IMR-90 (cell line): ENCODE measurements around the gene ZSCAN12. TPM values are rescaled to one million over a fixed set of nuclear protein-coding genes. Genes with fewer than 3 reads are reported as not detected.

Experiments used
- ATAC-seq: fragments of 200-7000 bp; cut with Tn5 transposase; 2 replicates; pipeline ENCODE4 v1.9.1; 2020; ENCODE audit warnings: low read depth, mild to moderate bottlenecking, moderate library complexity
- BruUV-seq: library from RNA; stranded (reverse); fragments of 400-500 nt; replicated peaks from 2 replicates; lab custom pipeline; 2021; lab: Mats Ljungman, UMichigan
- CTCF ChIA-PET: fragments of 300-600 bp; formaldehyde crosslinking; extraction: SDS; loops from one replicate; lab custom pipeline; 2021; ENCODE audit warnings: antibody characterized with exemption; lab: Yijun Ruan, JAX
- POLR2A ChIA-PET: fragments of 300-600 bp; sonication (Branson Sonifier 250); formaldehyde crosslinking; loops from one replicate; lab custom pipeline; 2022; ENCODE audit warnings: antibody characterized with exemption; ENCODE audit not compliant: unreplicated experiment; lab: Charles Lee
- DNase-seq: peaks from one replicate; pipeline ENCODE4 v3.0.0; 2013
- H2AFZ ChIP-seq: replicated peaks from 2 replicates; pipeline ENCODE3; 2013; ENCODE audit warnings: low read length, mild to moderate bottlenecking; ENCODE audit not compliant: poor library complexity
- H2AK5ac ChIP-seq: 2 replicates; pipeline ENCODE4 v1.6.1; 2013; ENCODE audit warnings: low read depth, low read length, inconsistent platforms
- H2AK9ac ChIP-seq: replicated peaks from 2 replicates; pipeline ENCODE3; 2013; ENCODE audit warnings: mild to moderate bottlenecking, low read depth, low read length, moderate library complexity; ENCODE audit not compliant: poor library complexity
- H2BK120ac ChIP-seq: 2 replicates; pipeline ENCODE4 v1.6.1; 2013; ENCODE audit warnings: low read depth, low read length, inconsistent platforms
- H2BK15ac ChIP-seq: 3 replicates; pipeline ENCODE4 v1.6.1; 2013; ENCODE audit warnings: low read depth, low read length, inconsistent platforms
- H2BK20ac ChIP-seq: 2 replicates; pipeline ENCODE4 v1.6.1; 2013; ENCODE audit warnings: low read depth, mild to moderate bottlenecking, inconsistent platforms, low read length, moderate library complexity
- H2BK5ac ChIP-seq: 2 replicates; pipeline ENCODE4 v1.6.1; 2013; ENCODE audit warnings: mild to moderate bottlenecking, low read depth, low read length, inconsistent platforms; ENCODE audit not compliant: poor library complexity, severe bottlenecking
- H3K14ac ChIP-seq: replicated peaks from 2 replicates; pipeline ENCODE4 v1.6.1; 2013; ENCODE audit warnings: low read depth, low read length, inconsistent platforms
- H3K18ac ChIP-seq: 2 replicates; pipeline ENCODE4 v1.6.1; 2013; ENCODE audit warnings: low read depth, low read length, control low read depth
- H3K23ac ChIP-seq: 2 replicates; pipeline ENCODE4 v1.6.1; 2013; ENCODE audit warnings: low read depth, low read length, inconsistent platforms
- H3K27ac ChIP-seq: 2 replicates; pipeline ENCODE4 v1.5.1; 2013; ENCODE audit warnings: mild to moderate bottlenecking, control low read depth, low read length; ENCODE audit not compliant: insufficient read depth
- H3K27me3 ChIP-seq: 2 replicates; pipeline ENCODE4 v1.6.1; 2013; ENCODE audit warnings: low read length; ENCODE audit not compliant: control insufficient read depth, insufficient read depth
- H3K36me3 ChIP-seq: 2 replicates; pipeline ENCODE4 v1.6.1; 2013; ENCODE audit warnings: low read length, mixed read lengths; ENCODE audit not compliant: control insufficient read depth, insufficient read depth
- H3K4ac ChIP-seq: 2 replicates; pipeline ENCODE4 v1.6.1; 2013; ENCODE audit warnings: low read depth, low read length, inconsistent platforms
- H3K4me1 ChIP-seq: 2 replicates; pipeline ENCODE4 v1.6.1; 2013; ENCODE audit warnings: low read length, mixed read lengths; ENCODE audit not compliant: control insufficient read depth, insufficient read depth
- H3K4me2 ChIP-seq: 2 replicates; pipeline ENCODE4 v1.6.1; 2013; ENCODE audit warnings: low read depth, mild to moderate bottlenecking, control low read depth, low read length, moderate library complexity
- H3K4me3 ChIP-seq: 2 replicates; pipeline ENCODE4 v1.5.1; 2013; ENCODE audit warnings: low read depth, mild to moderate bottlenecking, control low read depth, low read length, moderate library complexity; ENCODE audit not compliant: insufficient read depth
- H3K56ac ChIP-seq: 2 replicates; pipeline ENCODE4 v1.6.1; 2013; ENCODE audit warnings: low read length, inconsistent platforms; ENCODE audit not compliant: insufficient read depth; ENCODE audit errors: extremely low read depth
- H3K79me1 ChIP-seq, 2 experiments: 2 replicates each; pipeline ENCODE4 v1.6.1; 2013; ENCODE audit warnings: low read length in 2 of 2, inconsistent platforms in 1 of 2, low read depth in 1 of 2
- H3K9ac ChIP-seq: 2 replicates; pipeline ENCODE4 v1.6.1; 2013; ENCODE audit warnings: low read depth, low read length, control low read depth
- H3K9me1 ChIP-seq: 2 replicates; pipeline ENCODE4 v1.6.1; 2013; ENCODE audit warnings: low read length, inconsistent platforms; ENCODE audit not compliant: insufficient read depth
- H3K9me3 ChIP-seq: 2 replicates; pipeline ENCODE4 v1.6.1; 2013; ENCODE audit warnings: low read length; ENCODE audit not compliant: control insufficient read depth, insufficient read depth
- H4K20me1 ChIP-seq: 2 replicates; pipeline ENCODE4 v1.6.1; 2013; ENCODE audit warnings: low read length, inconsistent platforms; ENCODE audit not compliant: insufficient read depth
- H4K5ac ChIP-seq: 2 replicates; pipeline ENCODE4 v1.6.1; 2013; ENCODE audit warnings: mild to moderate bottlenecking, low read depth, low read length, control low read depth
- H4K8ac ChIP-seq, 2 experiments: 2 replicates each; pipeline ENCODE4 v1.6.1; 2013; ENCODE audit warnings: low read depth in 2 of 2, low read length in 2 of 2, control low read depth in 1 of 2, inconsistent platforms in 1 of 2
- H4K91ac ChIP-seq: 2 replicates; pipeline ENCODE4 v1.6.1; 2013; ENCODE audit warnings: low read depth, low read length, inconsistent platforms; ENCODE audit not compliant: insufficient read depth
- MAFK ChIP-seq: IDR thresholded peaks from 2 replicates; pipeline ENCODE4 v1.6.1; 2012; ENCODE audit warnings: low read depth, low read length, improper control_type of control experiment
- POLR2A ChIP-seq: IDR thresholded peaks from 2 replicates; pipeline ENCODE4 v1.6.1; 2012; ENCODE audit warnings: mild to moderate bottlenecking, low read depth, low read length
- dilution Hi-C: fragments of 300-500 bp; cut with HindIII; formaldehyde crosslinking; loops from one replicate; pipeline ENCODE4 v1.14.3; 2018; ENCODE audit warnings: low sequenced_read_pairs; ENCODE audit not compliant: unreplicated experiment
- in situ Hi-C: fragments of 300-500 bp; cut with MboI; formaldehyde crosslinking; loops from 3 replicates; pipeline ENCODE4 v1.14.3; 2019; ENCODE audit warnings: low sequenced_read_pairs, inconsistent platforms, mixed read lengths
- intact Hi-C: fragments of 100-400 bp; cut with micrococcal nuclease; formaldehyde crosslinking; loops from 2 replicates; pipeline ENCODE4 v1.10.0; 2022
- polyA plus RNA-seq, 3 experiments: library from polyadenylated mRNA; depleted of rRNA; stranded (reverse); fragments of >200 nt; gene quantifications; 2 replicates each; pipeline ENCODE4 v1.2.3, GENCODE V29; 2012; ENCODE audit warnings: low replicate concordance in 1 of 3
- total RNA-seq: library from RNA; depleted of rRNA; stranded (reverse); fragments of >200 nt; gene quantifications from 2 replicates; pipeline ENCODE4 v1.2.3, GENCODE V29; 2012

ZSCAN12 gene
- total and polyA plus RNA-seq, 2 of the 4 experiments (the other 2 are of a cell fraction): 2.0 to 6.5 TPM

- in situ Hi-C loops: no loop called here
- H3K9me1 ChIP-seq: no peaks in the 10 kb centered on the region
- no peak overlapping the region for H4K8ac ChIP-seq
Measured at GRCh38 chr6:28424163-28424562, 24.6 kb upstream of the ZSCAN12 start.

More at GRCh38 chr6:28424163-28424562, 24.6 kb upstream of the ZSCAN12 start:
- Histone ChIP-seq H3K36me3 (peaks cover 8% of the 10 kb centered on the region), H2BK5ac (no peak overlapping the region), H4K91ac (no peak overlapping the region), H3K4me2 (no peak overlapping the region), H2AK5ac (no peak overlapping the region), H3K4ac (no peak overlapping the region), H3K14ac (no peak overlapping the region), H3K27me3 (no peaks in the 10 kb centered on the region), H2BK20ac (no peak overlapping the region), H4K5ac (no peak overlapping the region), H2AK9ac (no peak overlapping the region), H3K4me1 (no peaks in the 10 kb centered on the region), H2BK120ac (no peak overlapping the region), H3K18ac (no peak overlapping the region), H4K20me1 (no peaks in the 10 kb centered on the region), H3K4me3 (no peak overlapping the region), H3K79me1 (peaks cover 0 to 3% of the 10 kb centered on the region in 2 experiments; a peak in 1 of 4 replicates), H3K23ac (no peak overlapping the region), H3K9ac (no peak overlapping the region), H2AFZ (no peak overlapping the region), H3K27ac (no peak overlapping the region), H2BK15ac (no peak overlapping the region), H3K56ac (no peak overlapping the region), H3K9me3 (0 out of 2 replicates have a peak, but pooled peaks cover 2% of the 10 kb centered on the region)
- ChIA-PET POLR2A (no interaction called here), CTCF (no interaction called here)
- DNase-seq (no peak), ATAC-seq (no peak)
- TF ChIP-seq POLR2A (no peak), MAFK (no peak)
- no TSS peak for BruUV-seq
- dilution Hi-C loops: no loop called here
- intact Hi-C loops: no loop called here
